WTC11 (cell line): ENCODE data around the gene RSPH1. TPM values are rescaled to one million over a fixed set of nuclear protein-coding genes. Genes with fewer than 3 reads are reported as not detected.

Source experiments
- ATAC-seq: fragments of 200-7000 bp; cut with Tn5 transposase; 2 replicates; pipeline ENCODE4 v1.10.0; 2021; ENCODE audit warnings: mild to moderate bottlenecking, moderate library complexity
- CTCF ChIA-PET: fragments of 300-600 bp; sonication (Branson Sonifier 250); formaldehyde crosslinking; loops from one replicate; lab custom pipeline; 2021; ENCODE audit warnings: antibody characterized with exemption; lab: Charles Lee
- POLR2A ChIA-PET: fragments of 350-600 bp; sonication (Branson Sonifier 250); formaldehyde crosslinking; loops from one replicate; lab custom pipeline; 2021; ENCODE audit warnings: antibody characterized with exemption; lab: Charles Lee
- DNase-seq: peaks from one replicate; pipeline ENCODE4 v3.0.0; 2021; ENCODE audit warnings: low spot score
- H3K27ac Mint-ChIP-seq: 2 replicates; pipeline ENCODE4 v1.8.0; 2021; ENCODE audit warnings: mixed read lengths
- H3K27me3 Mint-ChIP-seq: 2 replicates; pipeline ENCODE4 v1.8.0; 2021; ENCODE audit warnings: low read depth, mild to moderate bottlenecking, moderate library complexity, mixed read lengths
- H3K36me3 Mint-ChIP-seq: 2 replicates; pipeline ENCODE4 v1.8.0; 2021; ENCODE audit warnings: mixed read lengths
- H3K4me1 Mint-ChIP-seq: 2 replicates; pipeline ENCODE4 v1.8.0; 2022; ENCODE audit warnings: mixed read lengths
- H3K4me3 Mint-ChIP-seq: 2 replicates; pipeline ENCODE4 v1.8.0; 2021; ENCODE audit warnings: mild to moderate bottlenecking, moderate library complexity, mixed read lengths
- H3K9me3 Mint-ChIP-seq: 2 replicates; pipeline ENCODE4 v1.8.0; 2021; ENCODE audit warnings: mixed read lengths
- E2F4 ChIP-seq: sonication (generic); formaldehyde crosslinking; IDR thresholded peaks from 2 replicates; pipeline ENCODE4 v1.8.1; 2022; ENCODE audit warnings: low read depth, mild to moderate bottlenecking, moderate library complexity, missing genetic modification reagents, borderline replicate concordance
- ETV6 ChIP-seq: sonication (generic); formaldehyde crosslinking; IDR thresholded peaks from 2 replicates; pipeline ENCODE4 v1.8.1; 2022; ENCODE audit warnings: mild to moderate bottlenecking, missing genetic modification reagents
- FOXJ3 ChIP-seq: sonication (generic); formaldehyde crosslinking; IDR thresholded peaks from 2 replicates; pipeline ENCODE4 v1.9.0; 2021; ENCODE audit warnings: missing genetic modification reagents, mild to moderate bottlenecking, borderline replicate concordance
- HMGA2 ChIP-seq: fragments of 250-450 bp; sonication (Bioruptor Pico); IDR thresholded peaks from 2 replicates; pipeline ENCODE4 v1.4.0; 2021; ENCODE audit warnings: mild to moderate bottlenecking, moderate library complexity
- KAT7 ChIP-seq: sonication (generic); formaldehyde crosslinking; IDR thresholded peaks from 2 replicates; pipeline ENCODE4 v1.8.1; 2023; ENCODE audit warnings: missing genetic modification reagents, mild to moderate bottlenecking, borderline replicate concordance
- MLX ChIP-seq: sonication (generic); formaldehyde crosslinking; IDR thresholded peaks from 2 replicates; pipeline ENCODE4 v1.8.1; 2023; ENCODE audit warnings: mild to moderate bottlenecking, missing genetic modification reagents, moderate library complexity
- NFYB ChIP-seq: sonication (generic); formaldehyde crosslinking; conservative IDR thresholded peaks from 2 replicates; pipeline ENCODE4 v1.8.0; 2022; ENCODE audit warnings: low read depth, missing genetic modification reagents
- NR1H2 ChIP-seq: sonication (generic); formaldehyde crosslinking; IDR thresholded peaks from 2 replicates; pipeline ENCODE4 v1.9.0; 2021; ENCODE audit warnings: mild to moderate bottlenecking, moderate library complexity, missing genetic modification reagents
- NR2C2 ChIP-seq: sonication (generic); formaldehyde crosslinking; IDR thresholded peaks from 2 replicates; pipeline ENCODE4 v1.8.0; 2022; ENCODE audit warnings: mild to moderate bottlenecking, missing genetic modification reagents
- OVOL2 ChIP-seq: fragments of 250-450 bp; sonication (Bioruptor Pico); IDR thresholded peaks from 2 replicates; pipeline ENCODE4 v1.9.0; 2021; ENCODE audit warnings: mild to moderate bottlenecking, borderline replicate concordance
- PRRX2 ChIP-seq: fragments of 250-450 bp; sonication (Bioruptor Pico); IDR thresholded peaks from 2 replicates; pipeline ENCODE4 v1.8.0; 2021; ENCODE audit warnings: mild to moderate bottlenecking
- SMAD3 ChIP-seq: sonication (generic); formaldehyde crosslinking; IDR thresholded peaks from 2 replicates; pipeline ENCODE4 v1.8.0; 2022; ENCODE audit warnings: missing genetic modification reagents, mild to moderate bottlenecking, borderline replicate concordance
- TEAD1 ChIP-seq: sonication (generic); formaldehyde crosslinking; IDR thresholded peaks from 2 replicates; pipeline ENCODE4 v1.8.0; 2022; ENCODE audit warnings: mild to moderate bottlenecking, missing genetic modification reagents
- USF1 ChIP-seq: sonication (generic); formaldehyde crosslinking; IDR thresholded peaks from 2 replicates; pipeline ENCODE4 v1.8.0; 2022; ENCODE audit warnings: mild to moderate bottlenecking, missing genetic modification reagents
- ZNF232 ChIP-seq: sonication (generic); formaldehyde crosslinking; IDR thresholded peaks from 2 replicates; pipeline ENCODE4 v1.8.0; 2022; ENCODE audit warnings: mild to moderate bottlenecking, missing genetic modification reagents
- ZNF317 ChIP-seq: sonication (generic); formaldehyde crosslinking; IDR thresholded peaks from 2 replicates; pipeline ENCODE4 v1.8.1; 2023; ENCODE audit warnings: low read depth, mild to moderate bottlenecking, moderate library complexity, missing genetic modification reagents, borderline replicate concordance
- total RNA-seq: library from RNA; stranded (reverse); gene quantifications from 3 replicates; pipeline ENCODE4 v1.2.3, GENCODE V29; 2021
- TF ChIP-seq, protein P1 (sequence below): fragments of 250-450 bp; sonication (Bioruptor Pico); IDR thresholded peaks from 2 replicates; pipeline ENCODE4 v1.9.0; 2021; ENCODE audit warnings: mild to moderate bottlenecking
- TF ChIP-seq, protein P2 (sequence below): sonication (generic); formaldehyde crosslinking; IDR thresholded peaks from 2 replicates; pipeline ENCODE4 v1.8.0; 2022; ENCODE audit warnings: mild to moderate bottlenecking, missing genetic modification reagents
- TF ChIP-seq, protein P3 (sequence below): sonication (generic); formaldehyde crosslinking; IDR thresholded peaks from 2 replicates; pipeline ENCODE4 v1.8.0; 2022; ENCODE audit warnings: missing genetic modification reagents
- TF ChIP-seq, protein P4 (sequence below): fragments of 250-450 bp; sonication (Bioruptor Pico); IDR thresholded peaks from 2 replicates; pipeline ENCODE4 v1.9.0; 2021; ENCODE audit warnings: moderate library complexity, mild to moderate bottlenecking, inconsistent platforms, borderline replicate concordance

RSPH1 gene
- total RNA-seq, 1 experiment from 2014 or later = 0.11 TPM

DNA sequence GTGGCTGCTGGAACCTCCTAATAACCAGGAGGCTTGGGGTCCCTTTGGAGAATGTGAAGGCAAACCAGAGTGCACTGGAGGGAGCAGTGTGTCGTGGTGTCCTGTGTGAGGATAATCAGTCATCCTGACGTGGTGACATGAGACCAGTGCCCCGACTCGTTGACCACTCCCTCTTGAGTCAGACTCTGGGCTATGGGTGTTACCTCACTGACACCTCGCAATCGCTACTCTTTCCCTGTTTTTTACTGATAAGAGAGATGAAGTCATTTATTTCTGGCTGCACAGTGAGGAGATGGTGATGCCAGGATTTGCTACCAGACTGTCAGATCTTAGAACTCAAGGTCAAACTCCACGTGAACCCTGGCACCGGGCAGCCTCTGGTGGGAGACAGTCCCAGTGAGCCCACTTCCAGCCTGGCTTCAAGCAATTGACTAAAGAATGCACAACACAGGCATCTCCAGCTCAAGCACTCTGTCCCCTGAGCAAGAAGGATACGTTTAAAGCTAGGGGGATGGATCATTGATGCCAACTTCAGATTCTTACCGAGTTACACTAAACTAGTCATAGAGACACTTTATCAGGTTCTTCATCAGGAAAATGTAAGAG, 62.0 kb downstream of the RSPH1 start:
- ChIA-PET POLR2A (no interaction called here), CTCF (no interaction called here)
- H3K4me3 Mint-ChIP-seq = no peak overlapping the region
- peaks cover 11% of the 10 kb centered on the region; the same call in 1 of the 2 replicates for H3K27me3 Mint-ChIP-seq
- no peak for TF ChIP-seq ETV6
- no peak for TF ChIP-seq E2F4 (CRISPR knock-in tag)
- no peak for TF ChIP-seq ZNF317 (CRISPR knock-in tag)
- TF ChIP-seq, protein P1, sequence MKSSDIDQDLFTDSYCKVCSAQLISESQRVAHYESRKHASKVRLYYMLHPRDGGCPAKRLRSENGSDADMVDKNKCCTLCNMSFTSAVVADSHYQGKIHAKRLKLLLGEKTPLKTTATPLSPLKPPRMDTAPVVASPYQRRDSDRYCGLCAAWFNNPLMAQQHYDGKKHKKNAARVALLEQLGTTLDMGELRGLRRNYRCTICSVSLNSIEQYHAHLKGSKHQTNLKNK (CRISPR knock-in tag) = no peak
- no peak for TF ChIP-seq MLX (CRISPR knock-in tag)
- no peak for TF ChIP-seq HMGA2 (CRISPR knock-in tag)
- TF ChIP-seq PRRX2 (CRISPR knock-in tag) = no peak
- TF ChIP-seq USF1 = no peak
- TF ChIP-seq, protein P2, sequence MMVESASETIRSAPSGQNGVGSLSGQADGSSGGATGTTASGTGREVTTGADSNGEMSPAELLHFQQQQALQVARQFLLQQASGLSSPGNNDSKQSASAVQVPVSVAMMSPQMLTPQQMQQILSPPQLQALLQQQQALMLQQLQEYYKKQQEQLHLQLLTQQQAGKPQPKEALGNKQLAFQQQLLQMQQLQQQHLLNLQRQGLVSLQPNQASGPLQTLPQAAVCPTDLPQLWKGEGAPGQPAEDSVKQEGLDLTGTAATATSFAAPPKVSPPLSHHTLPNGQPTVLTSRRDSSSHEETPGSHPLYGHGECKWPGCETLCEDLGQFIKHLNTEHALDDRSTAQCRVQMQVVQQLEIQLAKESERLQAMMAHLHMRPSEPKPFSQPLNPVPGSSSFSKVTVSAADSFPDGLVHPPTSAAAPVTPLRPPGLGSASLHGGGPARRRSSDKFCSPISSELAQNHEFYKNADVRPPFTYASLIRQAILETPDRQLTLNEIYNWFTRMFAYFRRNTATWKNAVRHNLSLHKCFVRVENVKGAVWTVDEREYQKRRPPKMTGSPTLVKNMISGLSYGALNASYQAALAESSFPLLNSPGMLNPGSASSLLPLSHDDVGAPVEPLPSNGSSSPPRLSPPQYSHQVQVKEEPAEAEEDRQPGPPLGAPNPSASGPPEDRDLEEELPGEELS (CRISPR knock-in tag) = no peak
- TF ChIP-seq, protein P3, sequence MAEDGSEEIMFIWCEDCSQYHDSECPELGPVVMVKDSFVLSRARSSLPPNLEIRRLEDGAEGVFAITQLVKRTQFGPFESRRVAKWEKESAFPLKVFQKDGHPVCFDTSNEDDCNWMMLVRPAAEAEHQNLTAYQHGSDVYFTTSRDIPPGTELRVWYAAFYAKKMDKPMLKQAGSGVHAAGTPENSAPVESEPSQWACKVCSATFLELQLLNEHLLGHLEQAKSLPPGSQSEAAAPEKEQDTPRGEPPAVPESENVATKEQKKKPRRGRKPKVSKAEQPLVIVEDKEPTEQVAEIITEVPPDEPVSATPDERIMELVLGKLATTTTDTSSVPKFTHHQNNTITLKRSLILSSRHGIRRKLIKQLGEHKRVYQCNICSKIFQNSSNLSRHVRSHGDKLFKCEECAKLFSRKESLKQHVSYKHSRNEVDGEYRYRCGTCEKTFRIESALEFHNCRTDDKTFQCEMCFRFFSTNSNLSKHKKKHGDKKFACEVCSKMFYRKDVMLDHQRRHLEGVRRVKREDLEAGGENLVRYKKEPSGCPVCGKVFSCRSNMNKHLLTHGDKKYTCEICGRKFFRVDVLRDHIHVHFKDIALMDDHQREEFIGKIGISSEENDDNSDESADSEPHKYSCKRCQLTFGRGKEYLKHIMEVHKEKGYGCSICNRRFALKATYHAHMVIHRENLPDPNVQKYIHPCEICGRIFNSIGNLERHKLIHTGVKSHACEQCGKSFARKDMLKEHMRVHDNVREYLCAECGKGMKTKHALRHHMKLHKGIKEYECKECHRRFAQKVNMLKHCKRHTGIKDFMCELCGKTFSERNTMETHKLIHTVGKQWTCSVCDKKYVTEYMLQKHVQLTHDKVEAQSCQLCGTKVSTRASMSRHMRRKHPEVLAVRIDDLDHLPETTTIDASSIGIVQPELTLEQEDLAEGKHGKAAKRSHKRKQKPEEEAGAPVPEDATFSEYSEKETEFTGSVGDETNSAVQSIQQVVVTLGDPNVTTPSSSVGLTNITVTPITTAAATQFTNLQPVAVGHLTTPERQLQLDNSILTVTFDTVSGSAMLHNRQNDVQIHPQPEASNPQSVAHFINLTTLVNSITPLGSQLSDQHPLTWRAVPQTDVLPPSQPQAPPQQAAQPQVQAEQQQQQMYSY (CRISPR knock-in tag) = no peak
- no peak for TF ChIP-seq NR1H2
- no peak for TF ChIP-seq OVOL2 (CRISPR knock-in tag)
- no peak for TF ChIP-seq NFYB (CRISPR knock-in tag)
- no peak for TF ChIP-seq TEAD1 (CRISPR knock-in tag)
- TF ChIP-seq, protein P4, sequence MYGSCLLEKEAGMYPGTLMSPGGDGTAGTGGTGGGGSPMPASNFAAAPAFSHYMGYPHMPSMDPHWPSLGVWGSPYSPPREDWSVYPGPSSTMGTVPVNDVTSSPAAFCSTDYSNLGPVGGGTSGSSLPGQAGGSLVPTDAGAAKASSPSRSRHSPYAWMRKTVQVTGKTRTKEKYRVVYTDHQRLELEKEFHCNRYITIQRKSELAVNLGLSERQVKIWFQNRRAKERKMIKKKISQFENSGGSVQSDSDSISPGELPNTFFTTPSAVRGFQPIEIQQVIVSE = no peak
- TF ChIP-seq FOXJ3 (CRISPR knock-in tag) = no peak
- no peak for TF ChIP-seq NR2C2
- no peak for TF ChIP-seq KAT7 (CRISPR knock-in tag)
- no peak for TF ChIP-seq ZNF232 (CRISPR knock-in tag)
- no peak for TF ChIP-seq SMAD3 (CRISPR knock-in tag)
- H3K4me1 Mint-ChIP-seq = no peaks in the 10 kb centered on the region
- H3K36me3 Mint-ChIP-seq = peaks cover 3% of the 10 kb centered on the region; the same call in 1 of the 2 replicates
- ATAC-seq = no peak
- H3K9me3 Mint-ChIP-seq = peaks cover 37% of the 10 kb centered on the region
- H3K27ac Mint-ChIP-seq = no peak overlapping the region
- DNase-seq = no peak
